ENCODE results near the gene RNASE8. TPM values are rescaled to one million over a fixed set of nuclear protein-coding genes. Genes with fewer than 3 reads are reported as not detected.

RNASE8 gene, protein sequence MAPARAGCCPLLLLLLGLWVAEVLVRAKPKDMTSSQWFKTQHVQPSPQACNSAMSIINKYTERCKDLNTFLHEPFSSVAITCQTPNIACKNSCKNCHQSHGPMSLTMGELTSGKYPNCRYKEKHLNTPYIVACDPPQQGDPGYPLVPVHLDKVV
- not detected in 2 replicates for total RNA-seq

GRCh38 chr14:21057803-21058675, at the start of gene RNASE8:
TSS of gene RNASE8 (plus strand) at chr14:21057822. CDS start at chr14:21057893, 71 bp downstream.

GRCh38 chr14:21024585-21025370, 32.8 kb upstream of the RNASE8 start, which contains the start of gene NDRG2:
TSS of gene NDRG2 (minus strand) at chr14:21025061. CDS start at chr14:21023315, 1,746 bp downstream.

DNA sequence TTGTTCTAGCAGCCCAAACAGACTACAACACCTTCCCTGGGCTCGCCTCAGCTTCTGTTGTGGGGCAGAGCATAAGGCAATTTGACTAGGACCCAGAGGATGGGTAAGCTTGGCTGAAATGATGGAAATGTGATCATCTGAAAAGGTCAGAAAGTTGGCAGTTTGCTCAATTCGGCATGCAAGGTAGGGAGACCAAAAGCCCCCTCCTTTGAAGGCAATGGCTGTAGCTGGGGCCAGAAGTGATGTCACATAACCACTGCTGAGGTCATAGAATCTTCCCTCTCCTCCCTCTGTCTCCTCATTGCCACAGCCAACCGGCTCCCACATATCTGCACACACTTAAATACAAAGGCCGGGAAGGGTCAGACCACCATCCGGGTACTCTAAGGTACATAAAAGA, 27.7 kb upstream of the RNASE8 start, which contains the start of gene TPPP2:
Gene TPPP2 (plus strand): TSS at position 301 of the 400 bp plus-strand sequence. CDS start 365 bp downstream, outside the sequence.

GRCh38 chr14:21034707-21035106, 22.9 kb upstream of the RNASE8 start, which contains the start of gene RNASE13:
TSS of gene RNASE13 (minus strand) at chr14:21034807. CDS start at chr14:21034288, 519 bp downstream.

DNA sequence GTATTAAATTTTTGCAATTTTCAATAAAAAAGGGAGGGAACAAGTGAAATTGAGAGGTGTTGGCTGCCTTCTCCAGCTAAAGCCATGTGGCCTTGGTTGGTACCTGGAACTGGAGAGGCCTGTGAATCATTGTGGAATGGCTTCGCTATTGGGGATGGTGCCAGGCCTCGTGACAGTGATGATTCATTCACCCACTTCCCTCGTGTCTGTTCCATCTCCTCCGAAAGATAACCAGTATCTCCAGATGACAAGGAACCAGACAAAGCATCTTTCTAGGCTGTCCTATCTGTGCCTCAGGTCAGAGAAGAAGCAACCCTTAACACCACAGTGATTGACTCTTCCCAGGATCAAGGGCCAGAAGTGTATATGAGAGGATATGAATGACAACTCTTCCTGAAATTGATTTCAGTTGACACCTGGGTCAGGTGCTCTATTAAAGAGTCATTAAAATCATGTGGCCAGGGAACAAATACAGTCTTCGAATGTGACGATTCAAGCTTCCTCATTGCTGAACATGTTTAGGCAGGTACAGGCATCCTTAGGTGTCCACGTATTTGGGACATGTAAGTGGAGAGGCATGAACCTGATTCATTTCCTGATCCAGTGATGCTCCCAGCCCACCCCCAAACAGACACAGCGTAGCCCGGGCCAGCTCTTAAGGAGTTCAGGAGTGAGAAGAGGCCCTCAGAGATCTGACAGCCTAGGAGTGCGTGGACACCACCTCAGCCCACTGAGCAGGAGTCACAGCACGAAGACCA, 15.8 kb upstream of the RNASE8 start, which contains the start of gene RNASE7:
Gene RNASE7 (plus strand): TSS at position 687 of the 758 bp plus-strand sequence. CDS start 631 bp downstream, outside the sequence.

DNA sequence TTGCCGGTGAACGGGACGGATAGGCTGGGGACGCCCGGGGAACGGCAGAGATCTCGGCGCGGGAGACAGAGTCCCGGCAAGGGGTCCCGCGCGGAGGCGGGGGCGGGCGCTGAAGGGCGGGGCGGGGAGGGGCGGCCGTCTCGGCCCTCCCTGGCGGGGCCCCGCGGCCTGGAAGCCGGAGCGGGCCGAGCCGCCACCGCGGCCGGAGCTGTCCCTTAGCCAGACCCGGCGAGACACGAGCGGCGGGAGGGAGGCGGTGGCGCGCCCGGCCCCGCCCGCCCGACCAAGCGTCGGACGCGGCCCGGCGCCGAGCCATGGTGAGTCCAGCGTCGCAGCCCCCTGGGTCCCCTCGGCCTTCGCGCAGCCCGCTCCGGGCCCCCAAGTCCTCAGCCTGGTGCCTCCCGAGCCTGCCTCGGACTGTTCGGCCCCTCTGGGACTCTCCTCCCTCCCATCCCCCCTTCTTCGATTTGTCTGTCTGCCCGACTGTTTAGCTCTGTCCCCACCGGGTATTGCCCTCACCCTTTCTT, 12.5 kb downstream of the RNASE8 start, which contains the start of gene ARHGEF40:
Gene ARHGEF40 (plus strand): TSS at position 222 of the 527 bp plus-strand sequence. CDS start 93 bp downstream, at position 315.

DNA sequence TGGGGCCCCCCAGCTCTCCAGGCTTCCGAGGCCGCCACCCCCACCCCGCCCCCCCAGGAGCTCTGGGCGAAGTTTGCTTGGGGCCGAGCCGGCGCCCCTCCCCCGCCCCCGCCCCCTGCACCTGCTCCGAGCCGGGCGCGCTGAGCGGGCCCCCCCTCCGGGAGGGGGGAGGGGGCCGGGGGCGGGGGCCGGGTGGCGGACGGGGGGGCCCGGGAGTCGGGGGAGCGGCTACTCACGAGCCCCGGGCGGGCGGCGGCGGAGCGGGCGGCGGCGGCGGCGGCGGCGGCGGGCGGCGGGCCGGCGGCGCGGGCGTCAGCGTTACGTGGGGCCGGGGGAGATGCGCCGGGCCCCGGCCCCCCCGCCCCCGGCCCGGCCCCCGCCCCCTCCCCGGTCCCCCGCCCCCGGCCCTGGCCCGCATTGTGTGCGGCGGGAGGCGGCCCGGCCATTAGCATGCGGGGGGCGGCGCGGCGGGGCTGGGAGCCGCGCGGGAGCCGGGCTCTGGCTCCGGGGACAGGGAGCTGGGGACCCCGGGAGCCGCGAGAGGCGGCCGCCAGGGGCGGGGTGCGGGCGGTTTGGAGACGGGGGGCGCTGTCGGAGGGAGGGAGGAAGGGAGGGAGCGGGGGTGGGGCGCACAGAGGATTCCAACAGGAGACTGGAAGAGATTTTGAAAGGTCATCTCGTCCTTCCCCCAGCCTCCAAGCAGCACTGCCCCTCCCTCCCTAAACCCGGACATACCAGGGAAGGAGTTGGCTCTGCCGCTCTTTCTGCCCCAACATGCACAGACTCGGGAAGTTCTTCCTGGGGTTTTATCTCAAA, 40.7 kb downstream of the RNASE8 start, which contains the start of gene ZNF219:
Gene ZNF219 (minus strand): TSS at position 580 of the 816 bp plus-strand sequence. CDS start 5,064 bp downstream, outside the sequence.

DNA sequence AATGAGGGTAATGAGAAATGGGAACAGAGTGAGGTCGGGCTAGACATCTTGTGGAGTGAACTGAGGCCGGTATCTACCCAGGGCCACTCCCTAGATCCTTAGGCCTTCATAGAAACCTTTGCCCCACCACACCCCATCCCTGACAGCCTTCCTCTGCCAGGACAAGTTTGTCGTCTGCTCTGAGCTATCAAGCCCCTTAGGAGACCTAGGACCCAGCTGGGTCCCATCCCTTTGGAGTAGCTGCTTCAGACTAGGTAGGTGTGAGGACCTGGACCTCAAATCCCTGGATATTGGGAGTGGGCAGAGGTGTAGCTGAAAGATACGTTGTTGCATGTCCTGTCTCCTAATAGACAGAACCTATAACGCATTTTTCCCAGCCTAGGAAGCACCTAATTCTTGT, 43.3 kb downstream of the RNASE8 start, which contains the start of gene TMEM253:
Gene TMEM253 (plus strand): TSS at position 136 of the 400 bp plus-strand sequence. CDS start 278 bp downstream, outside the sequence.

Other genes with a start within 250 kb of the RNASE8 start
- not detected in 2 replicates for gene RNASE3, start 166.4 kb upstream of the RNASE8 start, total RNA-seq
- not detected in 2 replicates for gene RNASE2, start 102.3 kb upstream of the RNASE8 start, total RNA-seq
- gene METTL17, start 67.8 kb upstream of the RNASE8 start, total RNA-seq = 59.5 and 98.1 TPM in 2 replicates
- not detected in 2 replicates for gene SLC39A2, start 58.5 kb upstream of the RNASE8 start, total RNA-seq
- 2.4 and 8.6 TPM in 2 replicates for gene NDRG2, start 32.8 kb upstream of the RNASE8 start, total RNA-seq
- gene TPPP2, start 27.6 kb upstream of the RNASE8 start, total RNA-seq = not detected in 2 replicates
- not detected in 2 replicates for gene RNASE13, start 23.0 kb upstream of the RNASE8 start, total RNA-seq
- gene RNASE7, start 15.5 kb upstream of the RNASE8 start, total RNA-seq = not detected in 2 replicates
- 39.8 and 47.3 TPM in 2 replicates for gene ARHGEF40, start 12.5 kb downstream of the RNASE8 start, total RNA-seq
- gene ZNF219, start 40.8 kb downstream of the RNASE8 start, total RNA-seq = 10.4 and 26.1 TPM in 2 replicates
- not detected in 2 replicates for gene TMEM253, start 43.2 kb downstream of the RNASE8 start, total RNA-seq
- not detected in 2 replicates for gene OR5AU1, start 98.2 kb downstream of the RNASE8 start, total RNA-seq
- 443 and 591 TPM in 2 replicates for gene HNRNPC, start 211.6 kb downstream of the RNASE8 start, total RNA-seq
- gene RPGRIP1, start 222.3 kb downstream of the RNASE8 start, total RNA-seq = not detected in 2 replicates

Measured in mesangial cell (primary cell).